Stimulated activated CD4-positive, alpha-beta T cell treated with anti-CD3 and anti-CD28 coated beads, Interleukin-1b, Interleukin-23, amount 100 ng/mL, for 4 hours (primary cell): ENCODE data around the gene BBS2.
"Not testable (repeated sequence)": the region's sequence is repeated elsewhere in the genome, so short reads cannot be mapped to it uniquely, and the experiment has no call there.

Experiments
- DNase-seq, 2 donors: peaks; one replicate each; pipeline ENCODE4 v3.0.0-alpha.2; 2020; ENCODE audit warnings: low read depth in 2 of 2

Gene BBS2

DNA sequence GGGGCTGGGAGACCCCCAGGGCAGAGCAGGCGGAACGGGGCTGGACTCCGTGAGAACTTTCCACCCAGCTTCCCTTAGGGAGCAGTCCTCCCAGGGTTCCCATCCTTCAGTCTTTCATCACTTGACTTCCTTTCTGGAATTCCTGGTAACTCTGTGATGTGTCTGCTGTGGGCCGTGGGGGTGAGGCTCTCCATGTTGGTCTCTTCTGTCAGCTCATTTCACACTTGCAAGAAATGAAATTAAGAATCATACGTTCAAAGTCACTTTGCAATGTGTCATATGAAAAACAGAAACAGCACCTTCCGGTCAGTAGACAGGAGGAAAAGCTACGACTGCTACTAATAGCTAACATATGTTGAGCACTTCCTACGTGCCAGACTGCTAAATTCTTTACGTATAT lies 5.4 kb upstream of the BBS2 start:
- DNase-seq: no peak

DNA sequence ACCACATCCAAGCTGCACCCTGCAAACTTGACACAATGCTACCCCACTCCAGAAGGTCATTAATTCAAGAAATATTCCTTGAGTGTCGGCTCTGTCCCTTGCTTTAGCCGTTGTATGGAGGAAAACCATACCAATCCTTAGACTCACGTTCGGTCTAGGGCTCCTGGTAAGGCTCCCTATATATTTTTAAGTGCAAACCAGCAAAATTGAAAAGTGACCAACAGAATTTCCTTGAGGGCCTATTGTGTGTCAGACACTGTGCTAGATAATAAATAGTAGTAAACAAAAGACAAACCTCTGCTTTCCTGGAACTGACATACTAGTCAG lies 390 bp upstream of the BBS2 start:
- no peak for DNase-seq

DNA sequence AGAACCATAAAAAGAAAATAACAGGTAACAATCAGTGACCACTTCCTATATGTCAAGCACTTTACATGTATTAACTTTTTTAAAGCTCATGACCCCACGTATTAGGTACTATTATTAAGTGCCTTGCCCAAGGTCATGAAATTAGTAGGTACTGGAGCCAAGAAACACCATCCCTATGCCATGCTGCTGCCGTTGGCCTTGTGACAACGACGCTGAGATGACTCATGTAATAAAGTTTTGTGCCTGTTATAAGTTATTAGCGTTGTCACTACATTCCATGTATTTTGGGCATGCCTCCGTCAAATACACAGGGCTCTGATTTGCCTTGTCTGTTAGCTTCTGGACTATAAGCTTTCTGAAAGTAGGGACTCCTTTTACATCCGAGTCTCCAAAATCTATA lies 1.4 kb downstream of the BBS2 start:
- DNase-seq: no peak

DNA sequence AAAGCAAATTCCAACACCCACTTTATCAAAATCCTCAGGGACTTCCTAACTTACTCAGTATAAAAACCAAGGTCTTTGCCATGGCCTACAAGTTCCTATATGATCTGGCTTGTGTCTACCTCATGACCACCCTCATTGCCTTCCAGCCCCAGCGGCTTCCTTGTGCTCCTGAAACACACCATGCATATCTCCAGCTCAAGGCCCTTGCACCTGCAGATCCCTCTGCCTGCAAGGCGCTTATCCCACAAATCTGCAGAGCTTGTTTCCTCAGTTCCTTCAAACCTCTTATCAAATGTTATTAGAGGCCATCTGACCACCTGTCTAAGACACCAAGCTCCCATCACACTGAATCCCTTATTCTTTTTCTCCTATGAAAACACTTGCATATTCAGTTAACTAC lies 2.6 kb downstream of the BBS2 start:
- DNase-seq: no peak

DNA sequence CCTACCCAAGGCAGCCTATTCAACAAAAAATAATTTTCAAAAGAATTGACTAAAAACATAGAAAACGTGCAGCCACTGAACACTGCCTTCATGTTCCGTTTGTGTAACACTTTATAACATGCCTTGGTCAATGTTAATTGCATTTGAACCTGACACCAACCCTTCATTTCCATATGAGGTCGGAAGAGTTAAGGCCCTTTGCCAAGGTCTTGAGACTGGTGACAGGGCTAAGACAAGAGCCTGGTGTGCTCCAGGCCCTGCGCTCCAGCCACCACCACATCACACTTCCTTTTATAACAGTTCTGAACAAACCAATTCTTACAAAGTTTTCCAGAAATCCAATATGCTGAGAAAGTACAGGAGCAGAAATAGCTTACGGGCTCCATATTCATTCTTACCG lies 4.2 kb downstream of the BBS2 start:
- DNase-seq: no peak

DNA sequence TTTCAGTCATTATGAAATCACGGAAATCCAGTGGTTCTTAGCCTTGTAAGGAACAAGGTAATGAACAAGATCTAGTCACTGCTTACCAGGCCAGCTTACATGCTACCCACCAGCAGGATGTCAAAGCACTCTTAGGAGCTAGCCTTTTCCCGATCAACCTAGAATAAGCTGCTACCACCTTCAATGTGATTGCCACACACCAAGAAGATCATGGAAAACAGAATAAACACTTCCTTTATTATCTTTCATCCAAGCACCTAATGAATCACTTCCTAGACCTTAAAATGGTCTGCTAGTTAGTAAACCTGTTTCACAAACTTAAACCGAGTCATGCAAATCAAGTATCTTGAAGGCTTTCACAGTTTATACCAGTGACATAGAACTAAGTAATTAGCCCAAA lies 5.0 kb downstream of the BBS2 start:
- no peak for DNase-seq

DNA sequence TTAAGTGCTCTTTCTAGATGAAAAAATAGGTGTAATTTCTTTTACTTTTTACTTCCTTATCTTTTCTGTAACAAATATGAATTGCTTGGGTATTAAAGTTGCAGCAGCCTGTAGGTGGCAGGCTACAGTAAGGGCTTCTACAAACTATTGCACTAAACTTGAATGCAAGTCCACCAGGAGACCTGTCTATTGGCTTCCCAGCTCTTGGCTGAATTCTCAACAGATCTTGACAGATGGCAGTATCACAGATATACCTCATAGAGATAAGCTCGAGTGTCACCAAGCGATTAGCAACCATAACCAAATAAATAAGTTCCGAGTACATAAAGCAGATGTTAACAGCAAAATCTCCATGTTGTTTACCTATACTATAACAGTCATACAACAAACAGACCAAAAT lies 5.9 kb downstream of the BBS2 start:
- DNase-seq: peak in 1 of 2 donors; percentile 16

DNA sequence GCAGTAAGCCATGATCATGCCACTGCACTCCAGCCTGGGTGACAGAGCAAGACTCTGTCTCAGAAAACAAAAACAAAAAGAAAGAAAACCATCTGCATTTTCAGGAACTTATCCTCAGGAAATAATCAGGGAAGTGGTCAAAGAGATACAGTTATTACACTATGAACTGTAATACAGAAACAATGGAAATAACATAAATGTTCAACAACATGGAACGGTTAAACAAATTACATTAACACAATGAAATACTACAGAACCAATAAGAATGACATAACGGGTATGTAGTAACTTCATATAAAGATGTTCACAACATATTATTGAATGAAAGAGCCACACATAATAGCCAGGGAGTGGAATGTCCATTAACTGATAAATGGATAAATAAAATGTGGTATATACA lies 6.7 kb downstream of the BBS2 start:
- no peak for DNase-seq

DNA sequence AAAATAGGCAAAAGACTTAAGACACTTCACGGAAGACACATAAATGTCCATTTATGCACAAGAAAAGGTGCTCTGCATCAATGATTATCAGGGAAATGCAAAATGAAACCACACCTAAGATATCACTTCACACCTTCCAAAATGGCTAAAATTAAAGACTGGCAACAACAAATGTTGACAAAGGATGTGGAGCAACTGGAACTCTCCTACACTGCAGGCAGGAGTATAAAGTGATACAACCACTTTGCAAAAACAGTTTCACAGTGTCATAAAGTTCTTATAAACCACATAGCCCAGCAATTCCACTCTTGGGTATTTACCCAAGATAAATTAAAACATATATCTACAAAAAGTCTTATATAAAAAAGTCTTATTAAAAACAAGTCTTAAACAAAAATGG lies 7.8 kb downstream of the BBS2 start:
- DNase-seq: no peak

DNA sequence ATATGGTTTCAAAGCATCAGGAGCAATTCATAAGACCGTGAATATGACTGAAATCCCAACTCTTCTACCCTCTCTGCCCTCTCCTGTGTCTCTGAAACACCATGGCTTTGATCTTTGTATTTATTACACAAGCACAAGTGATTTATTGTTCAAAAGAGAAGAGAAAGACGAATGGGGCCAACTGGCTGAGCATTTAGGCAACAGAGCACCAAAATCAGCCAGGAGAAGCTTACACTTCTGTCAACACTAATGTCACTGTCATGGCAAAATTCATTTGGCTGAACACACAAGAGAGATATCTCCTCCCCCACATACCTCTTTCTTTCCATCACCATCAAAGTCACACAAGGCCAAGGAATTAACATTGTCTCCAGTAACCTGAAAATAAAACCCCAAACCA lies 9.3 kb downstream of the BBS2 start:
- DNase-seq: no peak

DNA sequence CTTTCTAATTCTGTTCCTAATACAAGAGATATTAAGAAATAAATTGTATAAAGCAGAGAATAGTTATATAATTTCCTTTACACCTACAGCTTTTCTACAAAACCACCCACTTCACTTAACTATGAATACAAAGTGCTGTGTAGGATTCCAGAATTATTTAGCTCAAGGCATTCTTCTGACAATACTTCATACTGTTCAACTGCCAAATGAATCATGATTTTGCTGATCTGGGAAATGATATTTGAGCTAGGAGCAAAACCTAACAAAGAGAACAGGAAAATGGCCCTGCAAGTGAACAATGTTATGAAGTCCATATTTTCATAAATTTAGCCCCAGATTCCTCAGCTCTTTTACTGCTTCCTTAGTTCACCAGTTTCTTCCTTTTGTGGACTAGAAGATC lies 12.9 kb downstream of the BBS2 start:
- no peak for DNase-seq

DNA sequence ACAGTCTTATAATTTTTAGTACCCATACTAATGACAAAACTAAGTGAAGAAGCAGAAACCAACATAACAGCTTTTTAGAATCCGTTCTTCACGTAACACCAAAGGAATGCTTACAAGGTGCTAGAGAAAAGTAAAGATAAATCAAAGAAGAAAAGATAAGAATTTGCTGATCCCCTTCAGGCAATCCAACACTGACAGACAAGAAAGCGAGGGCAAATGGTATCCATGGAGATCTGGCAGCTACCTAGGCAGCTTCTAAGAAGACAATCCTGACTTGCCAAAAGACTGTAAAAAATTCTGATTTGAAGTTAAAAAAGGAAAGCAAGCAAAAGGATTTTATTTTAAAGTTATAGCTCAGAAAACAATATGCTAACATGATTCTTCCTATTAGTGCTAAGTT lies 14.6 kb downstream of the BBS2 start:
- DNase-seq: no peak

DNA sequence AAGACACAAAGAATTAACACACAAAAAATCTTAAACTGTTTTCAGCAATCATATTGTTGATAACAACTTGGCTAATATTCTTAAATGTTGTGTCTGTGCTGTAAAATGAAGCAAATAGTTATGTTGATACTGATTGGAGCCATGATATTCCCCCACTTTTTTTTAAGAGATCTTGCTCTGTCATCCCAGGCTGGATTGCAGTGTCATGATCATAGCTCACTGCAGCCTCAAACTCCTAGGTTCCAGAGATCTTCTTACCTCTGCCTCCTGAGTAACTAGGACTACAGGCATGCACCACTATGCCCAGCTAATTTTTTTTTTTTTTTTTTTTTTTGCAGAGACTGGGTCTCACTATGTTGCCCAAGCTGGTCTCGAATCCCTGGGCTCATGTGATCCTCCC lies 26.0 kb downstream of the BBS2 start:
- DNase-seq: no peak

DNA sequence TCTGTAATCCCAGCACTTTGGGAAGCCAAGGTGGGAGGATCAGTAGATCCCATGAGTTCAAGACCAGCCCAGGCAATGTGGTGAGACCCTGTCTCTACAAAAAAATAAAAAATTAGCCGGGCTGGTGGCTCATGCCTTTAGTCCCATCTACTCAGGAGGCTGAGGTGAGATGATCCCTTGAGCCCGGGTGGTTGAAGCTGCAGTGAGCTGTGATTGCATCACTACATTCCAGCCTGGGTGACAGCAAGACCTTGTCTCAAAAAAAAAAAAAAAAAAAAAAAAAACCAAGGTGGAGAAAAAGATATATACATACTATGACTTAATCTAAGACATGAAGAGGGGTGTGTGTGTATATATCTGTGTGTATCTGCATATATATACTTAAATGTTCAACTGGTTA lies 26.7 kb downstream of the BBS2 start:
- no peak for DNase-seq

DNA sequence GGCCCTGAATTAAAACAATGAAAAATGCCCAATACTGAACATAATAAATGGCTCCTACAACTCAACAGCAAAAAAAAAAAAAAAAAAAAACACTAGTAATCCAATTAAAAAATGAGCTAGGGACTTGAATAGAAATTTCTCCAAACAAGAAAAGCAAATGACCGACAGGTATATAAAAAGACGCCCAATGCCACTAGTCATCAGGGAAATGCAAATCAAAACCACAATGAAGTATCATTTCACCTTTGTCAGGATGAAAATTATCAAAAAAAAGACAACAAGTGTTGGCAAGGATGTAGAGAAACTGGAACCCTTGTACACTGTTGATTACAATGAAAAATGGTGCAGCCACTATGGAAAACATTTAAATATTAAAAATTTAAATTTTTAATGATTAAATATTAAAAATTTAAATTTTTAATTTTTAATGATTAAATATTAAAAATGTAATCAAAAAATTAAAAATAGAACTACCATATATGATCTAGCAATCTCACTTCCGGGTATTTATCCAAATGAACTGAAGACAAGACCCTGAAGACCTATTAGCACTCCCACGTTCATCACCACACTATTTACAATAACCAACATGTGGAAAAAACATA lies 28.1 kb downstream of the BBS2 start:
- DNase-seq: no peak

DNA sequence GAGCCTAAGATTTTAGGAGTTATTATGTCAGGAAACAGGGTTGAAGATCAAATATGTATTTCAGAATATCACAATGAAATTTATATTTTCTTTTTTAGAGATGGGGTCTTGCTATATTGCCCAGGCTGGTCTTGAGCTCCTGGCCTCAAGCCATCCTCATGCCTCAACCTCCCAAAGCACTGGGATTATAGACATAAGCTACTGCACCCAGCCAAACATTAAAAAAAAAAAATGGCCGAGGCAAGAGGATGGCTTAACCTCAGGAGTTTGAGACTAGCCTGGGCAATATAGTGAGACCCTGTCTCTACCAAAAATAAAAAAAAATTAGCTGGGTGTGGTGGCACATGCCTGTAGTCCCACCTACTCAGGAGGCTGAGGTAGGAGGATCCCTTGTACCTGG lies 31.0 kb downstream of the BBS2 start:
- not testable (repeated sequence) for DNase-seq

DNA sequence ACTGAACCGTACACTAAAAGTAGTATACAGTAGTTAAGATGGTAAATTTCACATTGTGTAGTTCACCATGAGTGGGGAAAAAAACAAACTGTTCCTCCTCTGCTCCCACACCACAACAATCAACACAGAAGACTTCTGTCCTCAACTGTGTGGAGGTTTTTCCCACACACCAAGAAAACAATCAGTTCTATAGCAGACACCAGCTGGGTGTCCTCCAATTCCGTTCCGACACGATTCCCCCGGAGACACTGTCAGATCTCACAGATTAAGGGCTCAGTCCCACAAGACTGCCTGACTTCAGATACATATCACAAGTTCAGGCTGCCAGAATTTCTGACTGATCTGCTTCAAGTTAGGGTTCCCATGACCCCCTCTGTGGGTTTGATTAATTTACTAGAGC lies 31.8 kb downstream of the BBS2 start:
- no peak for DNase-seq

DNA sequence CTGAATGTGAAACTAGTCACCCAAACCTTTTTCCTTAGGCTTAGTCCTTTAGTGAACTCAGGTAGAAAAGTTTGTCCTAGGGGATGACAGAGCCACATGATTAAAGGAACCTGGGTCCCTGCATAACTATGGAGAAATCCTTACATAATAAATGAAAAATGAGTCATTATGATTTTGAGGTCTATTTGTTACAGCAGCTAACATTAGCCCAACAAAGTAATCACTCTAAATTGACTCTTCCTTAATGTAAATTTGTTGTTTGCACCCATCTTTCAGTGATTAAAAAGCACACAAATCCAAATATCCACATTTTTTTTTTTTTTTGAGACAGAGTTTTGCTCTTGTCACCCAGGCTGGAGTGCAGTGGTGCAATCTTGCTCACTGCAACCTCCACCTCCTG lies 36.4 kb downstream of the BBS2 start:
- no peak for DNase-seq

DNA sequence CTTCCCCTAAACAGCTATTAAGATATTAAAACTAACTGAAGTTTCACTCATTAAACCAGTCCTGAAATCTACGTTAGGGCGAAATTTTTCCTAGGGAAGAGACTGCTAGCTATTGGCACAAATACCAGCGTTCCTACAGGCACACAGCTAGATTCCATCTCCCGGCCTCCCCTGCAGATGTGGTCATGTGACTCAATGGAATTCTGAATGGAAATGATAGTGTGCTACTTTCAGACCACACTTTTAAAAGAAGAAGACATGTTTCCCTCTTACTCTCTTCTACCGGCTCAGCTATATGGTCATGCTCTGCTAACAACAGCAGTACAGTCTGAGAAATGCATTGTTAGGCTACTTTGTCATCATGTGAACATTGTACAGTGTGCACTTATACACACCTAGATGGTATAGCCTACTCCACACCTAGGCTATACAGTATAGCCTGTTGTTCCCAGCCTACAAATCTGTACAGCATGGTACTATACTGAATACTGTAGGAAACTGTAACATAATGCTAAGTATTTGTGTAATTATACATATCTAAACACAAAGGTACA lies 37.1 kb downstream of the BBS2 start:
- no peak for DNase-seq

DNA sequence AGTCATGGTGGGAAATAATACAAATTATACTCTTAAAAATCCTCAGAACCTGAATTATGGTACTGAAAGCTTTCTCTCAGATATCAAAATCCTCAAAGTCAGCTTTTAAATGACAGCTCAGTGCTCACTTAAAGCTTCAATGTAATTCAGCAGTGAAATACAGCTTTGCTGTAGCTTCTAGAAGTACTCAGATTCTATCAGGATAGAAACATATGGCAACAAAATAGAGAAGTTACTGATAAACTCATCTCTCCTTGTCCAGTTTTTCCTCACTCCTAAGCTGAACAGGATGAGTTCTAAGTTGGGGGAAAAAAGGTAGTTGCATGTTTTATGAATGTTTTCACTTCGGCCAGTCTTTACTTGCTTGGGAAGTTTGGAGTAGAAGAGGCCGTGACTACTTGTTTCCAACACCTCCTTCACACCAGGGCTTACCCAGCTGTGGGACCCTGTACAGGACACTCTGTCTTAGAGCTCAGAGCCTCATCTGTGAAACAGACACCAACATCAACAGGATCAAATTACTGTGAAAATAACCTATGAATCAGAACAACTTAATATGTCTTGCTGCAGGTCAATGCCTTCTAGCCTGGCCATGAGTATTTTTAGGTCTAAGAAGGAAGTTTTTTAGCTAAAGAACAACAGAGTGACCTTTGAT lies 38.2 kb downstream of the BBS2 start:
- DNase-seq: no peak

DNA sequence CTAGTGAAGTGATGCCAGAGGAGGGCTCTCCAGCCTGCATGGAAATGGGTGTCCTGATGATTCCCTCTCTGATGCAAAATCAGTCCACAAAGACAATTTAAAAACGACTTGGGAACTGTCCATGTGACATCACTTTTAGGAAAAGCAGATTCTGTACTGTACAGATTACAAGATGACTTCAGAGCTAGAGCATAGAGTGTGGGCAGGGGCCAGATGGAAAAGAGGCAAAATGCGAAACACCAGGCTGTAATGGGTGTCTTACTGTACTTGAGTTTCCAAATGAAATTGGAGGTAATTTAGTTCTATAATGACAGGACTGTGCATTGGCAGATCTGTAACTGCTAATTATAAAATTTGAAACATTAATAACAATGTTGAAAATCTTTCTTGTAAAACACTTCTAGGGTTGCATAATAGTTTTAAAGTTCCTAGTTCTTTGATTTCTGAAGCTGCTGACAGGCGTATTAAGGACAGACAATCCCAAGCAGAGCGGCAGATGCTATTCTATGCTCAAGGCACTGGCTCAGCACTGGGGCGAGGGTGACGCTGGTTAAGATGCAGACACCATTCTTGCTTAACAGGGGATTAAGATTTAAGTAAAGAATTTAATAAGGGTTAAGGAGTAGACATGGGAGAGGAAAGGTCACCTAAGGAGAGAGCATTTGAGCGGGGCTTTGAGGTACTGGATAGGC lies 38.9 kb downstream of the BBS2 start:
- DNase-seq: no peak

DNA sequence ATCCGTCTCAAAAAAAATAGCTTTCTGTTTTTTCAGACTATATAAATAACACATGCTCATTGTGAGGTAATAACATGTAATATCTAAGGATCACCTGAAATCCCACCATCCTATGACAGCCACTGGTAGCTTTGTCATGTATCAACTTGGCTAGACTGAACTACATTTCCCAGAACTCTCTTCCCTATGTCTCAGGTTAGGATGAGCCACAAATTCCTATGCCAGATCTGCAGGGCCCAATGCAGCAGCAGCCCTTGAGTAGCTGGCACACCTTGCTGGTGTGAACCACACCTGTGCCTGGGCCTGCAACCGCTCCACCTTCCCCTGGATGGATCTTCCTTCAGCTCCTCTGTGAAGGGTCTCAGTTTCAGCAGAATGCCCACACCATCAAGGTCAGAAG lies 40.4 kb downstream of the BBS2 start:
- no peak for DNase-seq

DNA sequence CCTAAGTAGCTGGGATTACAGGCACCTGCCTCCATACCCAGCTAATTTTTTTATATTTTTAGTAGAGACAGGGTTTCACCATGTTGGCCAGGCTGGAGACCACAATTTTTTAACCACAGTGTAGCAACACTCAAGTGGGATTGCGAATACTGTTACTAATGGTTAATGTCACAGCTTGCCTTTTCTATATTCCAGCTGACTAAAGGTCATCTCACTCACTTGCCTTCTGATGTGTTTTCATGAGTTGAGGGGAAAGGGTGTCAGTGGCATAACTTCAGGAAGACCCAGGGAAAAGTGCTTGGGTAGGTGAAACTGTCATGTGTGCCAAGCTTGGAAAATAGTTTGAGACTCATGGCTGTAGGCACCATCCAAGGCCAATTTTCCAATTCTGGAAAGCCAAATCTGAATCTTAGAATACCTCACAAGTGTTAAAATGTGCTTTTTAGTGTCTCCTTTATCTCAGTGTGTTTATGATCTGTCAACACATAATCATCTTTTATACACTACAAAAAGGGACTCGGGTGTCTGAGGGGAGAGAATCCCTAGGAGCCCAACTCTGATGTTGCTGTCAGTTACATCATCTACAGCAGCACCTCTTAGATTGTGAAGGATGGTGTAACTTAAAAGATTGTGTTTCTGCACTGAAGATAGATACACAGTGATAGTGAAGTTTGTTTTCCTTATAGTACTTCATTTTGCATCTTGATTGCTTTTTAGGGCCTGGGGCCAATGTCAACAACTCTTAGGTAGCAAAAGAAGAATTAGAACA lies 41.4 kb downstream of the BBS2 start:
- DNase-seq: no peak
